Muscle of leg (tissue), 11 donors: ENCODE results near the gene BRF1. TPM values are rescaled to one million over a fixed set of nuclear protein-coding genes. Genes with fewer than 3 reads are reported as not detected.

Source experiments
- DNase-seq: peaks from one replicate; pipeline ENCODE4 v3.0.0; 2013
- H3K27ac ChIP-seq: one replicate; pipeline ENCODE4 v1.5.1; 2013; ENCODE audit warnings: mild to moderate bottlenecking, low read length, control low read depth
- H3K27me3 ChIP-seq: one replicate; pipeline ENCODE4 v1.6.1; 2013; ENCODE audit warnings: low read length; ENCODE audit not compliant: control insufficient read depth, insufficient read depth
- H3K36me3 ChIP-seq: one replicate; pipeline ENCODE4 v1.6.1; 2013; ENCODE audit warnings: low read length; ENCODE audit not compliant: control insufficient read depth, insufficient read depth
- H3K4me1 ChIP-seq: one replicate; pipeline ENCODE4 v1.6.1; 2013; ENCODE audit warnings: low read length; ENCODE audit not compliant: control insufficient read depth, insufficient read depth
- H3K4me3 ChIP-seq: one replicate; pipeline ENCODE4 v1.5.1; 2013; ENCODE audit warnings: low read length, control low read depth
- H3K9me3 ChIP-seq: replicated peaks from 2 replicates; pipeline ENCODE4 v1.6.1; 2013; ENCODE audit warnings: low read depth, low read length; ENCODE audit not compliant: control insufficient read depth
- WGBS: methylation state at CpG from one replicate; pipeline ENCODE4 v1.1.5; 2013; ENCODE audit warnings: missing lambda C conversion rate; ENCODE audit not compliant: insufficient coverage; 5-methylcytosine and 5-hydroxymethylcytosine counted together
- polyA plus RNA-seq, 8 donors: library from polyadenylated mRNA; unstranded; fragments of 120-200 nt; gene quantifications; one replicate each; pipeline versions ENCODE4 v1.2.1 to v1.2.3, GENCODE V29; 2013; ENCODE audit warnings: inconsistent platforms in 1 of 8, low replicate concordance in 1 of 8; ENCODE audit not compliant: insufficient read length in 8 of 8, insufficient read depth in 1 of 8
- total RNA-seq: library from RNA; stranded (reverse); fragments of 120-200 nt; gene quantifications from one replicate; pipeline ENCODE4 v1.2.4, GENCODE V29; 2013

BRF1 gene
- total and polyA plus RNA-seq, 9 donors, result 25.3 to 31.3 (median 28.1) TPM

GRCh38 chr14:105185001-105185400, 115.8 kb downstream of the BRF1 start:
- Histone ChIP-seq H3K27ac (no peak overlapping the region), H3K4me1 (peaks cover 36% of the 10 kb centered on the region), H3K27me3 (peaks cover 18% of the 10 kb centered on the region), H3K4me3 (no peak overlapping the region), H3K9me3 (peaks cover 8% of the 10 kb centered on the region), H3K36me3 (no peaks in the 10 kb centered on the region)
- WGBS, result 64% methylated on average over 18 of the region's 18 CpGs
- DNase-seq, result no peak

GRCh38 chr14:105184461-105184860, 116.3 kb downstream of the BRF1 start:
- Histone ChIP-seq H3K27me3 (peaks cover 16% of the 10 kb centered on the region), H3K36me3 (no peaks in the 10 kb centered on the region), H3K4me3 (no peak overlapping the region), H3K27ac (no peak overlapping the region), H3K9me3 (peaks cover 8% of the 10 kb centered on the region), H3K4me1 (peaks cover 40% of the 10 kb centered on the region)
- WGBS, result 46% methylated on average over 9 of the region's 9 CpGs
- no peak for DNase-seq

- no peak for DNase-seq
- peaks cover 60% of the 10 kb centered on the region for H3K4me1 ChIP-seq
- H3K27me3 ChIP-seq, result peaks cover 6% of the 10 kb centered on the region
- no peak overlapping the region for H3K4me3 ChIP-seq
- no peak overlapping the region for H3K27ac ChIP-seq
- no peaks in the 10 kb centered on the region for H3K9me3 ChIP-seq
- 44% methylated on average over 19 of the region's 25 CpGs for WGBS
- H3K36me3 ChIP-seq, result no peaks in the 10 kb centered on the region
Measured at GRCh38 chr14:105182296-105183020, 118.3 kb downstream of the BRF1 start.

GRCh38 chr14:105181549-105182295, 119.1 kb downstream of the BRF1 start:
- no peaks in the 10 kb centered on the region for H3K9me3 ChIP-seq
- H3K4me3 ChIP-seq, result no peak overlapping the region
- WGBS, result 53% methylated on average over 5 of the region's 21 CpGs
- H3K27ac ChIP-seq, result no peak overlapping the region
- H3K27me3 ChIP-seq, result peaks cover 5% of the 10 kb centered on the region
- H3K4me1 ChIP-seq, result peaks cover 67% of the 10 kb centered on the region
- no peak for DNase-seq
- H3K36me3 ChIP-seq, result no peaks in the 10 kb centered on the region

- Histone ChIP-seq H3K9me3 (no peaks in the 10 kb centered on the region), H3K27me3 (peaks cover 5% of the 10 kb centered on the region), H3K27ac (no peak within 1 kb of the TSS), H3K4me1 (peaks cover 76% of the 10 kb centered on the region), H3K4me3 (peak within 1 kb of the TSS; percentile 39), H3K36me3 (no peaks in the 10 kb centered on the region)
- 1% methylated on average over 84 of the region's 106 CpGs for WGBS
- DNase-seq, result peak; percentile 56
Measured at GRCh38 chr14:105180592-105181548, 119.9 kb downstream of the BRF1 start, which contains the start of gene NUDT14. NUDT14 (minus strand) TSS chr14:105181312; CDS start chr14:105181209, 103 bp downstream.

- peaks cover 5% of the 10 kb centered on the region for H3K27me3 ChIP-seq
- no peak overlapping the region for H3K4me3 ChIP-seq
- H3K36me3 ChIP-seq, result no peaks in the 10 kb centered on the region
- H3K9me3 ChIP-seq, result no peaks in the 10 kb centered on the region
- H3K27ac ChIP-seq, result no peak overlapping the region
- WGBS, result 84% methylated on average over 13 of the region's 13 CpGs
- no peak for DNase-seq
- peaks cover 84% of the 10 kb centered on the region for H3K4me1 ChIP-seq
Measured at GRCh38 chr14:105179191-105179590, 121.6 kb downstream of the BRF1 start.

GRCh38 chr14:105178868-105179140, 122.0 kb downstream of the BRF1 start:
- 91% methylated on average over 10 of the region's 11 CpGs for WGBS
- Histone ChIP-seq H3K27me3 (peaks cover 5% of the 10 kb centered on the region), H3K4me1 (peaks cover 86% of the 10 kb centered on the region), H3K27ac (no peak overlapping the region), H3K9me3 (no peaks in the 10 kb centered on the region), H3K36me3 (no peaks in the 10 kb centered on the region), H3K4me3 (no peak overlapping the region)
- no peak for DNase-seq

- Histone ChIP-seq H3K4me3 (no peak overlapping the region), H3K27ac (no peak overlapping the region), H3K4me1 (peaks cover 89% of the 10 kb centered on the region), H3K27me3 (peaks cover 5% of the 10 kb centered on the region), H3K9me3 (no peaks in the 10 kb centered on the region), H3K36me3 (no peaks in the 10 kb centered on the region)
- 78% methylated on average over 17 of the region's 19 CpGs for WGBS
- DNase-seq, result no peak
Measured at GRCh38 chr14:105178069-105178867, 122.5 kb downstream of the BRF1 start.

- H3K27ac ChIP-seq, result peak overlapping the region; percentile 62
- H3K4me1 ChIP-seq, result peaks cover 90% of the 10 kb centered on the region
- 60% methylated on average over 10 of the region's 11 CpGs for WGBS
- peaks cover 5% of the 10 kb centered on the region for H3K27me3 ChIP-seq
- H3K9me3 ChIP-seq, result no peaks in the 10 kb centered on the region
- H3K36me3 ChIP-seq, result no peaks in the 10 kb centered on the region
- H3K4me3 ChIP-seq, result no peak overlapping the region
- peak; percentile 78 for DNase-seq
Measured at GRCh38 chr14:105177082-105177481, 123.7 kb downstream of the BRF1 start.
